Right lobe of liver (tissue), 4 donors: ENCODE measurements around the gene ZNF117.
"Not testable (repeated sequence)": the region's sequence is repeated elsewhere in the genome, so short reads cannot be mapped to it uniquely, and the experiment has no call there.

Experiments
- POLR2A ChIP-seq: fragments of 450-650 bp; IDR thresholded peaks from one replicate; pipeline ENCODE4 v1.6.1; 2017; ENCODE audit warnings: antibody characterized with exemption, mild to moderate bottlenecking
- TF ChIP-seq, protein P1 (sequence below), 4 donors: fragments of 200-600 bp in 3 of 4; fragments of 450-650 bp in 1 of 4; IDR thresholded peaks; one replicate each; pipeline versions ENCODE4 v1.5.1 to v1.8.0; 2016 to 2022; ENCODE audit warnings: antibody characterized with exemption in 4 of 4, mild to moderate bottlenecking in 2 of 4
- donor health status: DM: no; HTN: no; CAD: no.
- donor health status: DM: no; HTN: no; CAD: no.
- donor health status: DM: no; HTN: yes; CAD: no.

DNA sequence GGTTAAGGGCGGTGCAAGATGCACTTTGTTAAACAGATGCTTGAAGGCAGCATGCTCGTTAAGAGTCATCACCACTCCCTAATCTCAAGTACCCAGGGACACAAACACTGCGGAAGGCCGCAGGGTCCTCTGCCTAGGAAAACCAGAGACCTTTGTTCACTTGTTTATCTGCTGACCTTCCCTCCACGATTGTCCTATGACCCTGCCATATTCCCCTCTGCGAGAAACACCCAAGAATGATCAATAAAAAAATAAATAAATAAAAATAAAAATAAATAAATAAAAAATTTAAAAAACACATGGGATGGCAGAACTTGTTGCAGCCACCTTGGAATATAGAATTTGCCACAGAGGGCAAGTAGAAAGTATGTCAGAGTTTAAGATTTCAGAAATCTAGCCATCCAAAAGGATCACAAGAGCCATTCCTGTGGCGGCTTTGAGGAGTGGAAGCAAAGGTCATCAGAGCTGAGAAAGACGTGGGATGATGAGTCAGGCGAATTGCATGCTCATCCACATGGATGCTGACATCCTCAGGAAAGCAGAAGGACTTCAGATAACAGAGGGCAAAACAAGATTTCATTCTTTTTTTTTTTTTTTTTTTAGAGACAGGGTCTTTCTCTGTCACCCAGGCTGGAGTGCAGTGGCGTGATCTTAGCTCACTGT lies 43.4 kb upstream of the ZNF117 start:
- TF ChIP-seq POLR2A, result not testable (repeated sequence)
- TF ChIP-seq, protein P1, sequence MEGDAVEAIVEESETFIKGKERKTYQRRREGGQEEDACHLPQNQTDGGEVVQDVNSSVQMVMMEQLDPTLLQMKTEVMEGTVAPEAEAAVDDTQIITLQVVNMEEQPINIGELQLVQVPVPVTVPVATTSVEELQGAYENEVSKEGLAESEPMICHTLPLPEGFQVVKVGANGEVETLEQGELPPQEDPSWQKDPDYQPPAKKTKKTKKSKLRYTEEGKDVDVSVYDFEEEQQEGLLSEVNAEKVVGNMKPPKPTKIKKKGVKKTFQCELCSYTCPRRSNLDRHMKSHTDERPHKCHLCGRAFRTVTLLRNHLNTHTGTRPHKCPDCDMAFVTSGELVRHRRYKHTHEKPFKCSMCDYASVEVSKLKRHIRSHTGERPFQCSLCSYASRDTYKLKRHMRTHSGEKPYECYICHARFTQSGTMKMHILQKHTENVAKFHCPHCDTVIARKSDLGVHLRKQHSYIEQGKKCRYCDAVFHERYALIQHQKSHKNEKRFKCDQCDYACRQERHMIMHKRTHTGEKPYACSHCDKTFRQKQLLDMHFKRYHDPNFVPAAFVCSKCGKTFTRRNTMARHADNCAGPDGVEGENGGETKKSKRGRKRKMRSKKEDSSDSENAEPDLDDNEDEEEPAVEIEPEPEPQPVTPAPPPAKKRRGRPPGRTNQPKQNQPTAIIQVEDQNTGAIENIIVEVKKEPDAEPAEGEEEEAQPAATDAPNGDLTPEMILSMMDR (IDR thresholded peaks at IDR 0.05), result not testable (repeated sequence)
